ENCODE measurements around the gene SNIP1. TPM values are rescaled to one million over a fixed set of nuclear protein-coding genes. Genes with fewer than 3 reads are reported as not detected.
A peak's percentile ranks its signal among the peaks of the same experiment; 100 is the strongest.
"Not testable (repeated sequence)": the region's sequence is repeated elsewhere in the genome, so short reads cannot be mapped to it uniquely, and the experiment has no call there.

Gene SNIP1
- total and polyA plus RNA-seq, 2 experiments from 2014 or later: 6.1 to 12.8 TPM

GRCh38 chr1:37596182-37596667, 42.1 kb upstream of the SNIP1 start:
- peak overlapping the region; percentile 62 for H3K4me3 ChIP-seq
- H3K27ac ChIP-seq: no peak overlapping the region
- H3K27me3 ChIP-seq: peaks cover 30% of the 10 kb centered on the region
- no peaks in the 10 kb centered on the region for H3K9me3 ChIP-seq (ENCODE audit: low read depth)
- TF ChIP-seq, protein P1, sequence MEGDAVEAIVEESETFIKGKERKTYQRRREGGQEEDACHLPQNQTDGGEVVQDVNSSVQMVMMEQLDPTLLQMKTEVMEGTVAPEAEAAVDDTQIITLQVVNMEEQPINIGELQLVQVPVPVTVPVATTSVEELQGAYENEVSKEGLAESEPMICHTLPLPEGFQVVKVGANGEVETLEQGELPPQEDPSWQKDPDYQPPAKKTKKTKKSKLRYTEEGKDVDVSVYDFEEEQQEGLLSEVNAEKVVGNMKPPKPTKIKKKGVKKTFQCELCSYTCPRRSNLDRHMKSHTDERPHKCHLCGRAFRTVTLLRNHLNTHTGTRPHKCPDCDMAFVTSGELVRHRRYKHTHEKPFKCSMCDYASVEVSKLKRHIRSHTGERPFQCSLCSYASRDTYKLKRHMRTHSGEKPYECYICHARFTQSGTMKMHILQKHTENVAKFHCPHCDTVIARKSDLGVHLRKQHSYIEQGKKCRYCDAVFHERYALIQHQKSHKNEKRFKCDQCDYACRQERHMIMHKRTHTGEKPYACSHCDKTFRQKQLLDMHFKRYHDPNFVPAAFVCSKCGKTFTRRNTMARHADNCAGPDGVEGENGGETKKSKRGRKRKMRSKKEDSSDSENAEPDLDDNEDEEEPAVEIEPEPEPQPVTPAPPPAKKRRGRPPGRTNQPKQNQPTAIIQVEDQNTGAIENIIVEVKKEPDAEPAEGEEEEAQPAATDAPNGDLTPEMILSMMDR (IDR thresholded peaks at IDR 0.05; ENCODE audit: low read depth, low read length): no peak
- no peak for DNase-seq (ENCODE audit: low read depth in 1 of 2, low spot score in 1 of 2)
- H3K36me3 ChIP-seq: peaks cover 13% of the 10 kb centered on the region
- peaks cover 5% of the 10 kb centered on the region for H3K4me1 ChIP-seq (ENCODE audit: low read depth)

DNA sequence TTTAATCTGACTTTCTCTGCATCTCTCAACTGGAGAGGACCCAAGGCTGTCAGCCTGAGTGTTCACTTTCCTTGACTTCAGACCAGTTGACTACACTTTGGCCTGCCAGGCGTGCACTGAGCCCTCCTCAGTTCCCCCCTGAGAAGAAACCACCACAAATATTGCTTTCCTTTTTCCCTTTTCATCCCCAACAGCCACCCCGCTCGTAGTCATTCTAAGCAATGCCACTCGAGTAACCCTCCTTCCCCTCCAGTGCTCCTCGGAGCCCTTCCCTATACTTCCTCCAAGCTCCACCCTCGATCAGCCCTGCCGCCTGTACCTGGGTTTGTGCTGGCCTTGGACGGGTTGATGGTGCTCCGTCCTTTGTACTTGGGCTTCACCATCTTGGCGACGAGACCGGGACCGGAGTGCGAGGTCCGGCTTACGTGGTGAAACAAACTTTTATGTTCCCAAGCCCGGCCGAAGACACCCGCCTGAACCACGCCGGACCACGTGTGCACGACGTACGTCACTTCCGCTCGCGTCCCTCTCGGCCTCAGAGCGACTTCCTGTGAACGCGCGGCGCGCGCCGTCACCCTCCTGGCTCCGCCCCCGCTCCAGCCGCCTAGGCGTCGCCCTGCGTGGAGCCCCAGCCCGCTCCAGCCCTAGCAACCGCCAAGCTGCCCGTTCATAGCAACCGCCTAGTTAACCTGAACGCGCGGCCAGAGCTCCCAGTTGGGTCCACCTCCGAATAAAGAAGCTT, 41.5 kb upstream of the SNIP1 start, which contains the start of gene GNL2:
Gene GNL2 (minus strand): TSS at position 498 of the 742 bp plus-strand sequence. CDS start 115 bp downstream, at position 383.
- H3K4me1 ChIP-seq (ENCODE audit: low read depth): peaks cover 5% of the 10 kb centered on the region
- H3K27me3 ChIP-seq: peaks cover 25% of the 10 kb centered on the region
- TF ChIP-seq, protein P1 (IDR thresholded peaks at IDR 0.05; ENCODE audit: low read depth, low read length): no peak
- peak within 1 kb of the TSS; percentile 62 for H3K4me3 ChIP-seq
- no peaks in the 10 kb centered on the region for H3K9me3 ChIP-seq (ENCODE audit: low read depth)
- peak; percentile 97 to 99 for DNase-seq (ENCODE audit: low read depth in 1 of 2, low spot score in 1 of 2)
- peaks cover 15% of the 10 kb centered on the region for H3K36me3 ChIP-seq
- H3K27ac ChIP-seq: peak within 1 kb of the TSS; percentile 83

DNA sequence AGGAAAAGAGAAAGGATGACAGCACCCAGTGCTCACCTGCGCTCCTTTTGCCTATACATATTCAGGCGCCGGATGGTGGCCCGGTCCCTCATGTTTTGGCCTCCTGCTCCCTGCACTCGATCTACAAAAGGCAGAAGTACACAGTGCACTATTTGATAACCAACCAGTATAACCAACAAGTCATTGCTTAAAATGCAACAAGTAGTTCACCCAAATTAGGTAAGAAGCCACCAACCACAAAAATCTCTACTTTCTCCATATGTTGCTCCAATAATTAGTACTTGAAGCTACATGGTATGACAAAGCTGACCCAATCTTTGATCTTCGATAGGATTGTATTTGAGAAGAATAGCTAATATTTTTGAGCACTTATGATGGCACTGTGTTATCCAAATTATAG, 39.6 kb upstream of the SNIP1 start:
- Histone ChIP-seq H3K4me3 (no peak overlapping the region), H3K4me1 (ENCODE audit: low read depth) (peaks cover 5% of the 10 kb centered on the region), H3K27ac (no peak overlapping the region), H3K9me3 (ENCODE audit: low read depth) (no peaks in the 10 kb centered on the region), H3K27me3 (peaks cover 12% of the 10 kb centered on the region), H3K36me3 (peaks cover 32% of the 10 kb centered on the region)
- TF ChIP-seq, protein P1 (IDR thresholded peaks at IDR 0.05; ENCODE audit: low read depth, low read length): no peak
- DNase-seq (ENCODE audit: low read depth in 1 of 2, low spot score in 1 of 2): no peak

DNA sequence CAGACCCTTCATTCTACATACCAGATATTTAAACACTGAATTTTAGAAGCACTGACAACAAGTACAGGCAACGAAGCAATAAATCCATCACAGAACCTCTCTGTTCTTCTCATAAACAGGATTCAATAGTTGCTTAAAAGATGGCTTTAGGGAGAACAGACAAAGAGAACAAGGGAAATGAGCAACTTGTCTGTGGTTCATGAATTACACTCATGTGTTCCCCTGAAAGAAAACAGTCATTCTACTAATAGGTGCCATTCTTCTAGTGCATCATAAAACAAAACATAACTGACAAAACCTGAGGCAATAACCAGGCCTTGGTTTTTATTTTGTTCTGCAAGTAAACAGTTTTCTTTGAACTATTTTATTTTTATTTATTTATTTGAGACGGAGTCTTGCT, 34.8 kb upstream of the SNIP1 start:
- Histone ChIP-seq H3K36me3 (peaks cover 60% of the 10 kb centered on the region), H3K27me3 (no peaks in the 10 kb centered on the region), H3K9me3 (ENCODE audit: low read depth) (no peaks in the 10 kb centered on the region), H3K27ac (peak overlapping the region; percentile 26), H3K4me3 (no peak overlapping the region), H3K4me1 (ENCODE audit: low read depth) (no peaks in the 10 kb centered on the region)
- TF ChIP-seq, protein P1 (IDR thresholded peaks at IDR 0.05; ENCODE audit: low read depth, low read length): no peak
- no peak for DNase-seq (ENCODE audit: low read depth in 1 of 2, low spot score in 1 of 2)

GRCh38 chr1:37584544-37584943, 30.5 kb upstream of the SNIP1 start:
- not testable (repeated sequence) for H3K27ac ChIP-seq; H3K27me3 ChIP-seq; DNase-seq (ENCODE audit: low read depth in 1 of 2, low spot score in 1 of 2); H3K4me1 ChIP-seq (ENCODE audit: low read depth); H3K4me3 ChIP-seq; H3K9me3 ChIP-seq (ENCODE audit: low read depth)
- H3K36me3 ChIP-seq: peaks cover 59% of the 10 kb centered on the region

GRCh38 chr1:37575692-37576091, 21.6 kb upstream of the SNIP1 start:
- peaks cover 53% of the 10 kb centered on the region for H3K36me3 ChIP-seq

More at GRCh38 chr1:37575692-37576091, 21.6 kb upstream of the SNIP1 start:
- peak in 1 of 2 donors; percentile 22 for DNase-seq (ENCODE audit: low read depth in 1 of 2, low spot score in 1 of 2)
- TF ChIP-seq, protein P1 (IDR thresholded peaks at IDR 0.05; ENCODE audit: low read depth, low read length): no peak
- Histone ChIP-seq H3K9me3 (ENCODE audit: low read depth) (no peaks in the 10 kb centered on the region), H3K27ac (no peak overlapping the region), H3K4me1 (ENCODE audit: low read depth) (no peaks in the 10 kb centered on the region), H3K4me3 (no peak overlapping the region), H3K27me3 (no peaks in the 10 kb centered on the region)
